ENCODE results near the gene SYT12.

GRCh38 chr11:67006029-67006884 is 16.7 kb upstream of the SYT12 start:
- TF ChIP-seq CTCF (IDR thresholded peaks at IDR 0.05; ENCODE audit: low read depth, low read length), result no peak
- TF ChIP-seq EZH2phosphoT487 (IDR thresholded peaks at IDR 0.05; ENCODE audit: low read depth), result no peak

All from OCI-LY3 (cell line).